Measurements from ENCODE around the gene TMEM131. TPM values are rescaled to one million over a fixed set of nuclear protein-coding genes. Genes with fewer than 3 reads are reported as not detected.

Gene TMEM131
- total RNA-seq, 1 experiment from 2014 or later: 21.9 TPM

GRCh38 chr2:98014379-98014778, 18.6 kb upstream of the TMEM131 start:
- ChIA-PET CTCF (no interaction called here), POLR2A (no interaction called here)
- no peaks in the 10 kb centered on the region for H3K36me3 Mint-ChIP-seq
- no peaks in the 10 kb centered on the region for H3K4me1 Mint-ChIP-seq
- no peak for DNase-seq (ENCODE audit: low spot score)
- no peak overlapping the region for H3K4me3 Mint-ChIP-seq
- ATAC-seq: no peak
- no peak overlapping the region for H3K27ac Mint-ChIP-seq
- no peak for TF ChIP-seq ZBTB21 (CRISPR knock-in tag; IDR thresholded peaks at IDR 0.05; ENCODE audit: borderline replicate concordance)
- TF ChIP-seq SMAD3 (CRISPR knock-in tag; IDR thresholded peaks at IDR 0.05; ENCODE audit: borderline replicate concordance): no peak
- no peak for TF ChIP-seq SOX15 (CRISPR knock-in tag; IDR thresholded peaks at IDR 0.05)
- TF ChIP-seq NR3C1 (CRISPR knock-in tag; conservative IDR thresholded peaks at IDR 0.05; ENCODE audit: low read depth): no peak
- TF ChIP-seq EMX1 (CRISPR knock-in tag; IDR thresholded peaks at IDR 0.05): no peak
- TF ChIP-seq USF1 (CRISPR knock-in tag; IDR thresholded peaks at IDR 0.05): no peak
- TF ChIP-seq NFYB (CRISPR knock-in tag; conservative IDR thresholded peaks at IDR 0.05; ENCODE audit: low read depth): no peak
- TF ChIP-seq NFE2L1 (CRISPR knock-in tag; IDR thresholded peaks at IDR 0.05): no peak
- no peak for TF ChIP-seq FOXK1 (CRISPR knock-in tag; IDR thresholded peaks at IDR 0.05)
- TF ChIP-seq, protein P1, sequence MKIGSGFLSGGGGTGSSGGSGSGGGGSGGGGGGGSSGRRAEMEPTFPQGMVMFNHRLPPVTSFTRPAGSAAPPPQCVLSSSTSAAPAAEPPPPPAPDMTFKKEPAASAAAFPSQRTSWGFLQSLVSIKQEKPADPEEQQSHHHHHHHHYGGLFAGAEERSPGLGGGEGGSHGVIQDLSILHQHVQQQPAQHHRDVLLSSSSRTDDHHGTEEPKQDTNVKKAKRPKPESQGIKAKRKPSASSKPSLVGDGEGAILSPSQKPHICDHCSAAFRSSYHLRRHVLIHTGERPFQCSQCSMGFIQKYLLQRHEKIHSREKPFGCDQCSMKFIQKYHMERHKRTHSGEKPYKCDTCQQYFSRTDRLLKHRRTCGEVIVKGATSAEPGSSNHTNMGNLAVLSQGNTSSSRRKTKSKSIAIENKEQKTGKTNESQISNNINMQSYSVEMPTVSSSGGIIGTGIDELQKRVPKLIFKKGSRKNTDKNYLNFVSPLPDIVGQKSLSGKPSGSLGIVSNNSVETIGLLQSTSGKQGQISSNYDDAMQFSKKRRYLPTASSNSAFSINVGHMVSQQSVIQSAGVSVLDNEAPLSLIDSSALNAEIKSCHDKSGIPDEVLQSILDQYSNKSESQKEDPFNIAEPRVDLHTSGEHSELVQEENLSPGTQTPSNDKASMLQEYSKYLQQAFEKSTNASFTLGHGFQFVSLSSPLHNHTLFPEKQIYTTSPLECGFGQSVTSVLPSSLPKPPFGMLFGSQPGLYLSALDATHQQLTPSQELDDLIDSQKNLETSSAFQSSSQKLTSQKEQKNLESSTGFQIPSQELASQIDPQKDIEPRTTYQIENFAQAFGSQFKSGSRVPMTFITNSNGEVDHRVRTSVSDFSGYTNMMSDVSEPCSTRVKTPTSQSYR (CRISPR knock-in tag; IDR thresholded peaks at IDR 0.05): no peak
- TF ChIP-seq, protein P2, sequence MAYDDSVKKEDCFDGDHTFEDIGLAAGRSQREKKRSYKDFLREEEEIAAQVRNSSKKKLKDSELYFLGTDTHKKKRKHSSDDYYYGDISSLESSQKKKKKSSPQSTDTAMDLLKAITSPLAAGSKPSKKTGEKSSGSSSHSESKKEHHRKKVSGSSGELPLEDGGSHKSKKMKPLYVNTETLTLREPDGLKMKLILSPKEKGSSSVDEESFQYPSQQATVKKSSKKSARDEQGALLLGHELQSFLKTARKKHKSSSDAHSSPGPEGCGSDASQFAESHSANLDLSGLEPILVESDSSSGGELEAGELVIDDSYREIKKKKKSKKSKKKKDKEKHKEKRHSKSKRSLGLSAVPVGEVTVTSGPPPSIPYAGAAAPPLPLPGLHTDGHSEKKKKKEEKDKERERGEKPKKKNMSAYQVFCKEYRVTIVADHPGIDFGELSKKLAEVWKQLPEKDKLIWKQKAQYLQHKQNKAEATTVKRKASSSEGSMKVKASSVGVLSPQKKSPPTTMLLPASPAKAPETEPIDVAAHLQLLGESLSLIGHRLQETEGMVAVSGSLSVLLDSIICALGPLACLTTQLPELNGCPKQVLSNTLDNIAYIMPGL (CRISPR knock-in tag; IDR thresholded peaks at IDR 0.05): no peak
- no peak for TF ChIP-seq ATF3 (CRISPR knock-in tag; conservative IDR thresholded peaks at IDR 0.05)
- TF ChIP-seq, protein P3, sequence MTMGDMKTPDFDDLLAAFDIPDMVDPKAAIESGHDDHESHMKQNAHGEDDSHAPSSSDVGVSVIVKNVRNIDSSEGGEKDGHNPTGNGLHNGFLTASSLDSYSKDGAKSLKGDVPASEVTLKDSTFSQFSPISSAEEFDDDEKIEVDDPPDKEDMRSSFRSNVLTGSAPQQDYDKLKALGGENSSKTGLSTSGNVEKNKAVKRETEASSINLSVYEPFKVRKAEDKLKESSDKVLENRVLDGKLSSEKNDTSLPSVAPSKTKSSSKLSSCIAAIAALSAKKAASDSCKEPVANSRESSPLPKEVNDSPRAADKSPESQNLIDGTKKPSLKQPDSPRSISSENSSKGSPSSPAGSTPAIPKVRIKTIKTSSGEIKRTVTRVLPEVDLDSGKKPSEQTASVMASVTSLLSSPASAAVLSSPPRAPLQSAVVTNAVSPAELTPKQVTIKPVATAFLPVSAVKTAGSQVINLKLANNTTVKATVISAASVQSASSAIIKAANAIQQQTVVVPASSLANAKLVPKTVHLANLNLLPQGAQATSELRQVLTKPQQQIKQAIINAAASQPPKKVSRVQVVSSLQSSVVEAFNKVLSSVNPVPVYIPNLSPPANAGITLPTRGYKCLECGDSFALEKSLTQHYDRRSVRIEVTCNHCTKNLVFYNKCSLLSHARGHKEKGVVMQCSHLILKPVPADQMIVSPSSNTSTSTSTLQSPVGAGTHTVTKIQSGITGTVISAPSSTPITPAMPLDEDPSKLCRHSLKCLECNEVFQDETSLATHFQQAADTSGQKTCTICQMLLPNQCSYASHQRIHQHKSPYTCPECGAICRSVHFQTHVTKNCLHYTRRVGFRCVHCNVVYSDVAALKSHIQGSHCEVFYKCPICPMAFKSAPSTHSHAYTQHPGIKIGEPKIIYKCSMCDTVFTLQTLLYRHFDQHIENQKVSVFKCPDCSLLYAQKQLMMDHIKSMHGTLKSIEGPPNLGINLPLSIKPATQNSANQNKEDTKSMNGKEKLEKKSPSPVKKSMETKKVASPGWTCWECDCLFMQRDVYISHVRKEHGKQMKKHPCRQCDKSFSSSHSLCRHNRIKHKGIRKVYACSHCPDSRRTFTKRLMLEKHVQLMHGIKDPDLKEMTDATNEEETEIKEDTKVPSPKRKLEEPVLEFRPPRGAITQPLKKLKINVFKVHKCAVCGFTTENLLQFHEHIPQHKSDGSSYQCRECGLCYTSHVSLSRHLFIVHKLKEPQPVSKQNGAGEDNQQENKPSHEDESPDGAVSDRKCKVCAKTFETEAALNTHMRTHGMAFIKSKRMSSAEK (CRISPR knock-in tag; IDR thresholded peaks at IDR 0.05; ENCODE audit: borderline replicate concordance): no peak
- TF ChIP-seq, protein P4, sequence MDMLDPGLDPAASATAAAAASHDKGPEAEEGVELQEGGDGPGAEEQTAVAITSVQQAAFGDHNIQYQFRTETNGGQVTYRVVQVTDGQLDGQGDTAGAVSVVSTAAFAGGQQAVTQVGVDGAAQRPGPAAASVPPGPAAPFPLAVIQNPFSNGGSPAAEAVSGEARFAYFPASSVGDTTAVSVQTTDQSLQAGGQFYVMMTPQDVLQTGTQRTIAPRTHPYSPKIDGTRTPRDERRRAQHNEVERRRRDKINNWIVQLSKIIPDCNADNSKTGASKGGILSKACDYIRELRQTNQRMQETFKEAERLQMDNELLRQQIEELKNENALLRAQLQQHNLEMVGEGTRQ (CRISPR knock-in tag; IDR thresholded peaks at IDR 0.05): no peak
- TF ChIP-seq PRRX2 (CRISPR knock-in tag; IDR thresholded peaks at IDR 0.05): no peak
- no peak for TF ChIP-seq FOXJ3 (CRISPR knock-in tag; IDR thresholded peaks at IDR 0.05; ENCODE audit: borderline replicate concordance)
- TF ChIP-seq ZNF425 (CRISPR knock-in tag; conservative IDR thresholded peaks at IDR 0.05): no peak
- H3K9me3 Mint-ChIP-seq: no peaks in the 10 kb centered on the region
- no peaks in the 10 kb centered on the region; the same call in 1 of the 2 replicates for H3K27me3 Mint-ChIP-seq (ENCODE audit: low read depth)

All from WTC11 (cell line).